ENCODE results near the gene NT5DC4.

- TF ChIP-seq, protein P1, sequence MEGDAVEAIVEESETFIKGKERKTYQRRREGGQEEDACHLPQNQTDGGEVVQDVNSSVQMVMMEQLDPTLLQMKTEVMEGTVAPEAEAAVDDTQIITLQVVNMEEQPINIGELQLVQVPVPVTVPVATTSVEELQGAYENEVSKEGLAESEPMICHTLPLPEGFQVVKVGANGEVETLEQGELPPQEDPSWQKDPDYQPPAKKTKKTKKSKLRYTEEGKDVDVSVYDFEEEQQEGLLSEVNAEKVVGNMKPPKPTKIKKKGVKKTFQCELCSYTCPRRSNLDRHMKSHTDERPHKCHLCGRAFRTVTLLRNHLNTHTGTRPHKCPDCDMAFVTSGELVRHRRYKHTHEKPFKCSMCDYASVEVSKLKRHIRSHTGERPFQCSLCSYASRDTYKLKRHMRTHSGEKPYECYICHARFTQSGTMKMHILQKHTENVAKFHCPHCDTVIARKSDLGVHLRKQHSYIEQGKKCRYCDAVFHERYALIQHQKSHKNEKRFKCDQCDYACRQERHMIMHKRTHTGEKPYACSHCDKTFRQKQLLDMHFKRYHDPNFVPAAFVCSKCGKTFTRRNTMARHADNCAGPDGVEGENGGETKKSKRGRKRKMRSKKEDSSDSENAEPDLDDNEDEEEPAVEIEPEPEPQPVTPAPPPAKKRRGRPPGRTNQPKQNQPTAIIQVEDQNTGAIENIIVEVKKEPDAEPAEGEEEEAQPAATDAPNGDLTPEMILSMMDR (IDR thresholded peaks at IDR 0.05; ENCODE audit: low read depth, low read length, poor library complexity, severe bottlenecking): no peak
- no peak for TF ChIP-seq EZH2phosphoT487 (IDR thresholded peaks at IDR 0.05; ENCODE audit: borderline replicate concordance, low read length)
Measured at GRCh38 chr2:112706170-112706664, 14.6 kb upstream of the NT5DC4 start.

Data from DOHH2 (cell line).